KMS-11 (cell line): Measurements from ENCODE around the gene TRAF3IP3.

Experiments used
- H2AFZ ChIP-seq: fragments of 200-600 bp; sonication (generic); 2 replicates; pipeline ENCODE4 v1.6.1; 2016; ENCODE audit warnings: antibody characterized with exemption, mixed run types, low read depth
- H3K27ac ChIP-seq: fragments of 200-600 bp; sonication (generic); 2 replicates; pipeline ENCODE4 v1.6.1; 2016; ENCODE audit warnings: mild to moderate bottlenecking, mixed run types
- H3K27me3 ChIP-seq: fragments of 200-600 bp; sonication (generic); 2 replicates; pipeline ENCODE4 v1.6.1; 2017; ENCODE audit warnings: mild to moderate bottlenecking, low read depth, mixed run types, moderate library complexity; ENCODE audit not compliant: insufficient read depth
- H3K36me3 ChIP-seq: fragments of 200-600 bp; sonication (generic); 2 replicates; pipeline ENCODE4 v1.6.1; 2017; ENCODE audit warnings: mild to moderate bottlenecking, mixed run types; ENCODE audit not compliant: insufficient read depth
- H3K4me1 ChIP-seq: fragments of 200-600 bp; sonication (generic); 2 replicates; pipeline ENCODE4 v1.6.1; 2016; ENCODE audit warnings: mild to moderate bottlenecking, low read depth, mixed run types; ENCODE audit not compliant: poor library complexity, severe bottlenecking
- H3K4me2 ChIP-seq: fragments of 200-600 bp; sonication (generic); 2 replicates; pipeline ENCODE4 v1.7.0; 2016; ENCODE audit warnings: mild to moderate bottlenecking, mixed run types
- H3K4me3 ChIP-seq: fragments of 200-600 bp; sonication (generic); IDR thresholded peaks from 2 replicates; pipeline ENCODE4 v1.6.1; 2017; ENCODE audit warnings: low read depth, low read length, mixed read lengths; ENCODE audit not compliant: insufficient read depth
- H3K79me2 ChIP-seq: fragments of 200-600 bp; sonication (generic); 2 replicates; pipeline ENCODE4 v1.6.1; 2016; ENCODE audit warnings: low read depth, mixed run types; ENCODE audit not compliant: insufficient read depth
- H3K9ac ChIP-seq: fragments of 200-600 bp; sonication (generic); 2 replicates; pipeline ENCODE4 v1.6.1; 2016; ENCODE audit warnings: mild to moderate bottlenecking, mixed run types
- H4K20me1 ChIP-seq: fragments of 200-600 bp; sonication (generic); 2 replicates; pipeline ENCODE4 v1.6.1; 2016; ENCODE audit warnings: mild to moderate bottlenecking, mixed run types; ENCODE audit not compliant: insufficient read depth
- CTCF ChIP-seq: fragments of 200-600 bp; sonication (generic); conservative IDR thresholded peaks from 2 replicates; pipeline ENCODE4 v1.6.1; 2017; ENCODE audit warnings: low read depth, mild to moderate bottlenecking, antibody characterized with exemption, low read length, moderate library complexity, mixed read lengths

The TRAF3IP3 gene

GRCh38 chr1:209770636-209771415 is 15.0 kb downstream of the TRAF3IP3 start:
- Histone ChIP-seq H3K4me1 (peaks cover 45% of the 10 kb centered on the region), H3K79me2 (peaks cover 10% of the 10 kb centered on the region), H3K27me3 (no peaks in the 10 kb centered on the region), H3K4me3 (no peak overlapping the region), H3K27ac (no peak overlapping the region), H3K9ac (no peak overlapping the region), H4K20me1 (no peaks in the 10 kb centered on the region), H3K36me3 (peaks cover 4% of the 10 kb centered on the region; the same call in 1 of the 2 replicates), H3K4me2 (no peak overlapping the region; the same call in 1 of the 2 replicates), H2AFZ (no peak overlapping the region)
- TF ChIP-seq CTCF, result no peak

GRCh38 chr1:209772126-209772525 is 16.3 kb downstream of the TRAF3IP3 start:
- Histone ChIP-seq H3K27me3 (no peaks in the 10 kb centered on the region), H3K9ac (no peak overlapping the region), H2AFZ (no peak overlapping the region), H4K20me1 (no peaks in the 10 kb centered on the region), H3K4me3 (no peak overlapping the region), H3K27ac (no peak overlapping the region), H3K36me3 (peaks cover 4% of the 10 kb centered on the region; the same call in 1 of the 2 replicates), H3K79me2 (peaks cover 10% of the 10 kb centered on the region), H3K4me2 (no peak overlapping the region), H3K4me1 (peaks cover 32% of the 10 kb centered on the region)
- no peak for TF ChIP-seq CTCF

DNA sequence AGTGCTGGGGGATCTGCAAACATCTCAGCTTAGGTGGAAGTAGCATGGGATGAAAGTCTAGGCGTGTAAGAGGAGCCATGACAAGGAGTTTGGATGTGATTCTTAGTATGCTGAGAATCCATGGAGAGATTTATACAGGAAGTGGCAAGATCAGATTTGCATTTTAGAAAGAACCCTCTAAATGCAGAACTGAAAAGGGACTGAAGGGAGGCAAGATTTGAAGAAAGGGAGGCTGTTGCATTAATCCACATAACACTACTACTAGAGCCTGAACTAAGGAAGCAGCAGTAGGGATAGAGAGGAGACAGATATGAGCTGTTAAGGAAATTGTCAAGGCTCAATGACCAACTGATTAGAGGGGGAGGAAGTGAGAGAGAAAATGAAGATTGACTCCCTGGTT is 18.7 kb downstream of the TRAF3IP3 start:
- TF ChIP-seq CTCF, result no peak
- Histone ChIP-seq H3K36me3 (peaks cover 4% of the 10 kb centered on the region; the same call in 1 of the 2 replicates), H3K27ac (no peak overlapping the region), H3K4me1 (peaks cover 19% of the 10 kb centered on the region), H2AFZ (no peak overlapping the region), H3K27me3 (no peaks in the 10 kb centered on the region), H3K4me3 (no peak overlapping the region), H3K4me2 (no peak overlapping the region), H4K20me1 (no peaks in the 10 kb centered on the region), H3K9ac (no peak overlapping the region), H3K79me2 (peaks cover 8% of the 10 kb centered on the region)

GRCh38 chr1:209775678-209776077 is 19.8 kb downstream of the TRAF3IP3 start:
- Histone ChIP-seq H3K36me3 (peaks cover 4% of the 10 kb centered on the region; the same call in 1 of the 2 replicates), H2AFZ (no peak overlapping the region), H3K27me3 (no peaks in the 10 kb centered on the region), H3K4me3 (no peak overlapping the region), H3K4me1 (peaks cover 18% of the 10 kb centered on the region), H3K9ac (no peak overlapping the region), H3K79me2 (no peaks in the 10 kb centered on the region), H3K27ac (no peak overlapping the region), H3K4me2 (no peak overlapping the region), H4K20me1 (no peaks in the 10 kb centered on the region)
- TF ChIP-seq CTCF, result no peak
